ENCODE data around the gene IL4R. TPM values are rescaled to one million over a fixed set of nuclear protein-coding genes. Genes with fewer than 3 reads are reported as not detected.

The IL4R gene
- total and polyA plus RNA-seq, 2 of the 8 experiments (the other 6 are each of a cell fraction or from before 2014, with no cell fraction given) = 29.1 to 29.4 TPM

- ChIA-PET CTCF (ENCODE audit: partially characterized antibody) (interaction anchor here (1.0 to 1.6 kb wide), 4 partner anchors 14 to 163 kb away, joined by 3 to 4 read pairs (median 3); no protein-coding TSS in a partner anchor), POLR2A (ENCODE audit: partially characterized antibody) (no interaction called here)
- H3K79me2 ChIP-seq (ENCODE audit: control insufficient read depth in 1 of 2, insufficient read depth in 2 of 2, low read length in 2 of 2) = no peaks in the 10 kb centered on the region
- H3K4me2 ChIP-seq (ENCODE audit: insufficient read depth in 1 of 2, low read depth in 2 of 2, low read length in 2 of 2) = no peak overlapping the region
- FAIRE-seq (no peak), DNase-seq (ENCODE audit: low read depth in 1 of 2, low spot score in 2 of 2) (no peak)
- H3K27ac ChIP-seq (ENCODE audit: low read depth, low read length) = no peak overlapping the region
- no peak overlapping the region for H3K4ac ChIP-seq (replicated peaks; ENCODE audit: insufficient read length, low read depth, low read length)
- no peaks in the 10 kb centered on the region for H3K27me3 ChIP-seq (replicated peaks in 1 of 4; ENCODE audit: control insufficient read depth in 3 of 4, extremely low read depth in 1 of 4, insufficient read depth in 3 of 4, low read length in 3 of 4)
- H3K18ac ChIP-seq (ENCODE audit: extremely low read depth, low read length) = no peak overlapping the region
- H2AFZ ChIP-seq (ENCODE audit: low read length) = no peak overlapping the region
- H2BK12ac ChIP-seq (ENCODE audit: low read depth, low read length) = no peak overlapping the region
- H2BK15ac ChIP-seq (ENCODE audit: low read length) = no peak overlapping the region
- 92% methylated on average over 11 of the region's 11 CpGs; no CpG with 5 or more reads in 1 of the 2 experiments for WGBS, 2 experiments (ENCODE audit: extremely low coverage in 1 of 2, insufficient coverage in 1 of 2, insufficient read length in 1 of 2, insufficient replicate concordance in 2 of 2, low coverage in 1 of 2, low lambda C conversion rate in 2 of 2, missing lambda C conversion rate in 1 of 2)
- no peak overlapping the region for H3K56ac ChIP-seq (replicated peaks; ENCODE audit: insufficient read length, low read depth, low read length)
- H3K36me3 ChIP-seq (ENCODE audit: control insufficient read depth in 2 of 4, insufficient read depth in 4 of 4, low read length in 3 of 4) = peaks cover 0 to 3% (median 2%) of the 10 kb centered on the region in 4 experiments; a peak in 4 of 8 replicates
- no peak overlapping the region for H4K91ac ChIP-seq (replicated peaks; ENCODE audit: insufficient read length, low read length)
- H3K79me1 ChIP-seq (ENCODE audit: low read depth, low read length) = peaks cover 2% of the 10 kb centered on the region
- H3K23me2 ChIP-seq (ENCODE audit: low read depth, low read length) = no peaks in the 10 kb centered on the region
- H3K14ac ChIP-seq (ENCODE audit: insufficient read length) = no peak overlapping the region
- no peak overlapping the region for H3K23ac ChIP-seq (ENCODE audit: insufficient read length)
- no peak overlapping the region for H2BK5ac ChIP-seq (ENCODE audit: low read depth, low read length)
- no peak overlapping the region for H3K4me3 ChIP-seq (ENCODE audit: extremely low read depth in 1 of 4, insufficient read depth in 2 of 4, low read depth in 3 of 4, low read length in 4 of 4)
- H2BK120ac ChIP-seq (replicated peaks; ENCODE audit: low read depth, low read length) = no peak overlapping the region
- H2AK5ac ChIP-seq (ENCODE audit: low read depth, low read length) = no peak overlapping the region
- no peak overlapping the region for H3K9ac ChIP-seq (replicated peaks in 1 of 4; ENCODE audit: extremely low read depth in 1 of 4, low read depth in 3 of 4, low read length in 3 of 4)
- H4K8ac ChIP-seq (ENCODE audit: extremely low read depth, insufficient read depth, low read length) = no peak overlapping the region
- no peak overlapping the region for H4K5ac ChIP-seq (ENCODE audit: insufficient read length, low read depth, low read length)
- peaks cover 0 to 3% (median 0%) of the 10 kb centered on the region in 4 experiments; a peak in 2 of 7 replicates for H3K4me1 ChIP-seq (replicated peaks in 1 of 4; ENCODE audit: control insufficient read depth in 3 of 4, insufficient read depth in 4 of 4, low read length in 3 of 4)
- H4K20me1 ChIP-seq (replicated peaks in 1 of 2; ENCODE audit: control insufficient read depth in 1 of 2, insufficient read depth in 2 of 2, low read length in 2 of 2) = peaks cover 0 to 3% of the 10 kb centered on the region in 2 experiments
- peaks cover 0 to 2% of the 10 kb centered on the region in 2 experiments; a peak in 1 of 4 replicates for H3K9me3 ChIP-seq (ENCODE audit: insufficient read depth in 2 of 2, low read depth in 1 of 2, low read length in 1 of 2)
- TF ChIP-seq HDAC6 (IDR thresholded peaks at IDR 0.05; ENCODE audit: low read depth, low read length) (no peak), CTBP2 (IDR thresholded peaks at IDR 0.05; ENCODE audit: borderline replicate concordance, insufficient read depth, insufficient read length, low read length) (no peak), BACH1 (IDR thresholded peaks at IDR 0.05; ENCODE audit: low read length) (no peak)
- no peak overlapping the region for H2BK20ac ChIP-seq (ENCODE audit: low read length)
Measured at GRCh38 chr16:27341971-27342370, 28.2 kb downstream of the IL4R start.

Measured in H1 (cell line).